ENCODE measurements around the gene KMT2B.
A peak's percentile ranks its signal among the peaks of the same experiment; 100 is the strongest.

The KMT2B gene

DNA sequence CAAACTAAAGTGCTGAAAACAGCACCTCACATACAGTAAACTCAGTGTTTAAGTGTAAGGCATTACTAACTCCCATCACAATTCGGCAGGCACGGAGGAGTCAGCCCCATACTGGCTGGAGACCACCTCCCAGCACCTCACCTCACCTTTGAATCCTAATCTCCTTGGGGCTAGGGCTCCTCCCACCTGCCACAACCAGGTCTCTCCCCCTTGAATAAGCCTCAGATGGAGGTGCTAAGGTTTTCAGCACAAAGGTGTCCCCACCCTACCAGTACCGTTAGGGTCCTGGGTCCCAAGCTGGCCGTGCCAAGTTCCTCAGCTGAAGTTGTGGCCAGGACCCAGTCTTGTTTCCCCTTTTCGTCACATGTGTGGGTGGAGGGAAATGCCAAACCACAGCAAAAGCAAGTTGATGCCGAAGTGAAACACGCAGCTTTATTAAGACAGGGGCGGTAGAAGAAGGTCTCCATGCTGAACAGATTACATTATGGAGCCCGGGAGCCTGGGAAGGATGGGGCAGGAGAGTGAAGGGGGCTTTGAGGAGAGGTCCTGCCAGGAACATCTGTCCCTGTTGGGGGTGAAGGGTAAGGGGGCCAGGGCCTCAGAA is 24.4 kb downstream of the KMT2B start, which contains the start of gene IGFLR1:
Gene IGFLR1, minus strand, starts transcription at position 332 of the 604 bp plus-strand sequence. CDS start 1,272 bp downstream, outside the sequence.
- DNase-seq (ENCODE audit: low read depth), result no peak

DNA sequence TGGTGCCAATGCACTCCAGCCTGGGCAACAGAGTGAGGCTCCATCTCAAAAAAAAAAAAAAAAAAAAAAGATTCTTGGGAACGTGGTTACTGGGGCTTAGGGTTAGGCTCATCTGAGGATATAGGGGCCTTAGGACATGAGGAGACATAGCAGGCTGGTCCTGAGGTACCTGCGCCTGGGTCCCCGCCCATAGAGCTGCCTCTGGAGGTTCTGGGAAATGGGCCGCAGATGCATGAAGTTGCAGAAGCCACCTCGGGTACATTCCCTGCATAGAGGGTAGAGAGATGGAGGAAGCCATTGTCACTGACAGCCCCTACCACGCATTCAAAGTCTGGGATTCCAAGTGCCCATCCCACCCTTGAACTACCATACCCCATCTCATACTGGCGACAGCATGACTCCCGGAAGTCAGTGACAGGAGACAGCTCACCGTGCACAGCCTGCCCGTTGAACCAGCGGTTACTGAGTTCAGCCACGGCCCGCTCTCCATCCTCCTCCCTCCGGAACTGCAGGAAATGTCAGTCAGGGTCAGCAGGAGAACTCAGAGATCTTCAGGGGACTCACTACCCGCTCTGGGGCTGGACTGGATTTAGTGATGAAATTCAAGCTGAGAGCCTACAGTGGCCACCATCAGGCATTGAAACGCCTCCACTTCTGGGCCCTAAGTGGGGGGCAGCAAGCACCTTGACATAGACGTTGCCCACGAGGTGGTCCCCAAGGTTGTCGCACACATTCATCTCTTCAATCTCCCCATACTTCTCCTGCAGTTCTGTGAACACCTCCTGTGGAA is 26.0 kb downstream of the KMT2B start:
- DNase-seq (ENCODE audit: low read depth), result no peak

DNA sequence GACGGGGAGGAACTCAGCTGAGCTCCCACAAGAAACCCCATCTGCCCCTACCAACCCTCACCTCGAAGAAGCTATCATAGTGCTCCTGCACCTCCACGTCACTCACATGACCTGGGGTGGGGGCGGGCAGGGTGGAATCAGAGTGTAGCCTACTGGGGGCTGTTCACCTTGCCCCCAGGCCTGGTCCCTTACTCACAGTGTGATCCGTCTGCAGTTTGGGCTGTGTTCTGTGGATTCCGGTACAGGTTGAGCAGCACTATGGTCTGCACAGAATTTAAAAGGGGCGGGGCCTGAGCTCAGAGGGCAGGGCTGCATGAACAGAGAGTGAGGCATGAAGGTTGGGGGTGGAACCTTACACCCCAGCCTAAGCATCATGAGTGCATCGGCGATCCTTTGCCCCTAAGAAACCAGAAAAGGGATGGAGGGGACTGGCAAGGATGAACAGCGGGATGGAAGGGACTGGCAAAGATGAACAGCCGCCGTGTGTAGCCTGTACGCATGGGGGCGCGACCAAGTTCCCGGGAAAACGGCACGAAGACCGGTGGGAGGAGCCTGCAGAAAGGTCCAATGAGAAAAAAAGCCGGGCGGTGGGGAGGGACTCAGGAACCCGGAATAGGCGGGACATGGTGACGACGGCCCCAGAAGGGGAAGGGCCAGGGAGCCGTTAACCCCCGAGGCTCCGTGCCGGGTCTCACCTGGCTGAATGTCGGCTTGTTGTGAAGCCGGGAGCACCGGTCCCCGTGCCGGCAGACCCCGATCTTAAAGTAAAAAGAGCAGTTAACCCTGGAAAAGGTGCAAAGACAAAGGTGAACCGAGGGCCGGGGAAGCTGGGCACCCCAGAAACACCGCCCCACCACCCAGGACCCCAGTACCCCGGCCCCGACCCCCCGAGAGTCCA is 26.9 kb downstream of the KMT2B start:
- peak; percentile 92 for DNase-seq (ENCODE audit: low read depth)

DNA sequence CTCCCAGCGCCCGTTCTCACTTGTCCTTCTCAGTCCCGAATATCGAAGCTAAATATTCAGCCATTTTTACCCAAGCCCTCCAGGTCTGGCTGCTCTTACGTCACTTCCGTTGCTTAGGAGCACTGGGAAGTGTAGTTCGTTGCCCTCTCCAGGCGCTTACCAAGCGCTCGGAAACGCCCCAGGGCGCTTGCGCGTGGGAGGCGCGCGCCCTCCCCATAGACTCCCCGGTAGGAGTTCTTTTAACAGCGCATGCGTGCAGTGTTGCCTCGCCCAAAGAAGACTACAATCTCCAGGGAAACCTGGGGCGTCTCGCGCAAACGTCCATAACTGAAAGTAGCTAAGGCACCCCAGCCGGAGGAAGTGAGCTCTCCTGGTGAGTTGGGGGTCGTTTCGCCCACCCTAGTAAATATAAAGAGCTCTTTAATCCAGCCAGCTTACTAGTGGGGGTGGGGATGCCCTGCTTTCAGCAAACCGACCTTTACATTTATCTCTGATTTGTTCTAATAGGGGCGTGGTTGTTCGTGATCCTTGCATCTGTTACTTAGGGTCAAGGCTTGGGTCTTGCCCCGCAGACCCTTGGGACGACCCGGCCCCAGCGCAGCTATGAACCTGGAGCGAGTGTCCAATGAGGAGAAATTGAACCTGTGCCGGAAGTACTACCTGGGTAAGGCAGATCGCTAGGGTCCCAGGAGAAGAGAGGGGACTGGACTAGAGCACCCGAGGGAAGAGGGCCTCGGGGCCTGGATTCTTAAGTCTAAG is 27.7 kb downstream of the KMT2B start, which contains the start of the genes PSENEN and U2AF1L4:
Gene PSENEN, plus strand, starts transcription at position 324 of the 759 bp plus-strand sequence. Its CDS starts 280 bp downstream, at position 604.
Gene U2AF1L4, minus strand, starts transcription at position 91 of the 759 bp plus-strand sequence. Its CDS starts 27 bp downstream, at position 64.
- peak; percentile 100 for DNase-seq (ENCODE audit: low read depth)

DNA sequence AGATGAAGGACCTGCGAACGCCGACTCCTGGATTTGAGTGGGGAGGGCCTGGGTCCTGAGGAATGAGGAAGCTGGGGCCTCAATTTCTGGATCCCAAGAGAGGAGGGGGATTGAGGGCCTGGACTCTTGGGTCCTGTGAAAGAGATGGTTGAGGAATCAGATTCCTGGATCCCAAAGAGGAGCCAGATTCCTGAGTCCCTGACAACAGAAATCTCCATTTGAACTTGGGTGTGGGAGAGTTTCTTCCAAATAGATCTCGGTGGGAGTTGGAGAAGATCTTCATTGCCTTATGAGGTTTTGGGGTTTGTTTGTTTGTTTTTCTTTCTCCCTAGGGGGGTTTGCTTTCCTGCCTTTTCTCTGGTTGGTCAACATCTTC is 28.3 kb downstream of the KMT2B start:
- no peak for DNase-seq (ENCODE audit: low read depth)

DNA sequence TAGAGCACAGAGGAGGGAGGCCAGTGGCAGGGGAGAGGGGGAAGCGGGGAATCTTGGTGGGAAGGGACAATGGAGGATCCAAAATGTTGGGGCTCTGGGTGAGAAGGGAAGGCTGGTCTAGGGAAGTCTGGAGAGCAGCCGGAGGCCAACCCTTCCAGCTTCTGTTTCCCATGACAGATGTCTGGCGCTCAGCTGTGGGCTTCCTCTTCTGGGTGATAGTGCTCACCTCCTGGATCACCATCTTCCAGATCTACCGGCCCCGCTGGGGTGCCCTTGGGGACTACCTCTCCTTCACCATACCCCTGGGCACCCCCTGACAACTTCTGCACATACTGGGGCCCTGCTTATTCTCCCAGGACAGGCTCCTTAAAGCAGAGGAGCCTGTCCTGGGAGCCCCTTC is 28.7 kb downstream of the KMT2B start:
- no peak for DNase-seq (ENCODE audit: low read depth)

DNA sequence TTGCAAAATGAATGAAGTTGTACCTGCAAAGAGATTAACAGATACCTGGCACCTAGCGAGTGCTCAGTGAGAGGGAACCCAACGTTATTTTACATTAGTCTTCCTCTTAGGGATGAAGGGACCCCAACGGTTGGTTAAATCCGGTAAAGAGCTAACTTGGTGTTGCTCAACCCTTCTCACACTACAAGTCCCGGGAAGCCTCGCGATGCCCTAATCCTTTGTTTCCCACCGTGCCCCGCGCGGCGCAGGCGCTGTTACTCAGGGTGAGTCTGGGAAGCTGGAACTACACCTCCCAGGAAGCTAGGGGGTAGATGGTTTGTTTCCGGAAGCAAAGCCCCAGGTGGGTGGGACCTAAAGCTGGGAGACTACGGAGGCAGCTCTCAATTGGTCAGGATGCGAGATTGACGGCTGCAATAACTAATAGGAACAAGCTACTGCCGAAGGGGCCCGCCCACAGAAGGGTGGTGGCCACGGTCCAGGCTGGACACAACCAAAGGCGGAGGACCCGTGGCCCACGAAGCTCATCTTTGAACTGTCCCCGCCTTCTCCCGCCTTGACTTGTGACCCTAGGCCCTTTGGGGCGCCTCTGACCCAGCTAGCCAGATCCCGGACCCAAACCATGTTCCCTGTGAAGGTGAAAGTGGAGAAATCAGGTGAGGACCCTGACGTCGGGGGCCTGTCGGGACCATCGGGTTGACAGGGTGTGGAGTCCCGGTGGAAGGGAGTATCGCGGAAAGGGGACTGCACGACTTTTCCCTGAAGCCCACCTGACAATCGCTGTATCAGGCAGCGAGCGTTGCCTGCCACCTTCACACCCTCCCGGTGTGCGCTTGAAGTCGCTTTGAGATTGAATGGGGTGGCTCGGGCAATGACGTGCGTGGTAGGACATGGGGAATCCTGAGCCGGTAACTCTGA is 30.6 kb downstream of the KMT2B start, which contains the start of gene LIN37:
Gene LIN37, plus strand, starts transcription at position 471 of the 915 bp plus-strand sequence. Its CDS starts 149 bp downstream, at position 620.
- peak; percentile 99 for DNase-seq (ENCODE audit: low read depth)

DNA sequence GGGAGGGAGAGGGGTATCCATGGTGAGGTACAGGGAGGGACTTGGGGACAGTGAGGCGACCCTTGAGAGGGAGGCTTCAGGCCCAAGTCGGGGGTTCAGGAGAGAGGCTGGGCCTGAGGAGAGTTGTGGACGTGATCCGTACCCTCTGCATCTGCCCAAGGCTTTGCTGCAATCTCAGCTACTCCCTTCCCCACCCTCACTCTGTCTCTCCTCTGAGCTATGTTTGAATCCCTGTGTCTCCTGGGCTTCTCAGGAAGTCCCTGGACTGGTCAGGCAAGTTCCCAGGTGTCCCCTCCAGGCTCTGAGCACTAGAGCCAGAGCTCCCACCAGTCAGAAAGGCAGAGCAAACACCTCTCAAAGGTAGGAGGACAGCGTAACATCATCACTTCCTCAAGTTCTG is 32.4 kb downstream of the KMT2B start:
- no peak for DNase-seq (ENCODE audit: low read depth)

DNA sequence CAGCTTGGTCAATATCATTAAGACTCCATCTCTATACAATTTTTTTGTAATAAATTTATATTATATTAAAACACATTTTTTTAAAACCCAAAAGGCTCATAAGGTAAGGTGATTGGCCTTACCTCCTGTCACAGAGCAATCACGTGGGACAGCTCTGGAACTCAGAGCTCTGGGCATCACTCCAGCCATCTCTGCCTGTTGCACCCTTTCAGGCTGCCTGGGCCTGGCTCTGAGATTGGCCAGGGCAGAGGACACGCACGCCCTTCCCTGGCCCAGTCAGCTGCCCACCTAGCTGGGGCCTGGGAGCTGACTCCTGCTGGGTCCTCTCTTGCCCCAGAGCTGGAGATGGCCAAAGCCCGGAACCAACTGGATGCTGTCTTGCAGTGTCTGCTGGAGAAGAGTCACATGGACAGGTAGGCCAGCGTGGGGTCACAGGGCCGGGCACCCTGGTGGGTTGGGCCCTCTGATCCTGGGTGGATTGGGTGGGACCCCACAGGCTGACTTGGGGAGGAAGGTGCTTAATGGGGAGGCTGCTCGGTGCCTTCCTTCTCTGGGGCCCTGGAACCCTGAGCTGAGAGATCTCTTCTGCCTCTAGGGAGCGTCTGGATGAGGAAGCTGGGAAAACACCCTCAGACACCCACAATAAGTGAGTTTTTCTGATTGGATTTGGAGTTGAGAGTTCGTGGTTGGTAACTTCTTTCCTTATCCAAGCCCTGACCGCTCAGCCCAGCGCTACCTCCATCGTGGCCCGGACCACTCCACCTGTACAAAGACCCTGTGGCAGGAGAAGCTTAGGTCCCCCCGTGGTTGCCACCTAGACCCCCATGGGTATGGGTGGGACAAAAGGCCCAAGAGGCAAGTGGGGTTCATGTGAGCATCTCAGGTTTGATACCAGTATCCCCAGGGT is 34.3 kb downstream of the KMT2B start:
- DNase-seq (ENCODE audit: low read depth), result no peak

DNA sequence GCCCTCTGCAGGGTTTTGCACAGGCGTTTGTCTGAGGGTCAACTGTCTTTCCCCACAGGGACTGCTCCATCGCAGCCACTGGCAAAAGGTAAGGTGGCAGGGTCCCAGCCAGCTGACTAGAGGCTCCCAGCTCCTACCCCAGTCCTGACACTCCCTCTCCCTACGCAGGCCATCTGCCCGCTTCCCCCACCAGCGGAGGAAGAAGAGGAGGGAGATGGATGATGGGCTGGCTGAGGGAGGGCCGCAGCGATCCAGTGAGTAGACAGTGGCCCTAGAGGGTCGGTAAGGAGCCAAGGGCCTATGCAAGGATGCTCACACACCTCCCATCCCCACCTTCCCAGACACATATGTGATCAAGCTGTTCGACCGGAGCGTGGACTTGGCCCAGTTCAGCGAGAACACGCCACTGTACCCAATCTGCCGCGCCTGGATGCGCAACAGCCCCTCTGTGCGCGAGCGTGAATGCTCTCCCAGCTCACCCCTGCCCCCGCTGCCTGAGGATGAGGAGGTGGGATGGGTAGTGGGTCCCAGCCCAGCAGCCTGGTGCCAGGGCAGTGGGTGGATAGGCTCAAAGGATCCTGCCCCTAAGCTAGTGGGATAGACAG is 35.0 kb downstream of the KMT2B start:
- no peak for DNase-seq (ENCODE audit: low read depth)

DNA sequence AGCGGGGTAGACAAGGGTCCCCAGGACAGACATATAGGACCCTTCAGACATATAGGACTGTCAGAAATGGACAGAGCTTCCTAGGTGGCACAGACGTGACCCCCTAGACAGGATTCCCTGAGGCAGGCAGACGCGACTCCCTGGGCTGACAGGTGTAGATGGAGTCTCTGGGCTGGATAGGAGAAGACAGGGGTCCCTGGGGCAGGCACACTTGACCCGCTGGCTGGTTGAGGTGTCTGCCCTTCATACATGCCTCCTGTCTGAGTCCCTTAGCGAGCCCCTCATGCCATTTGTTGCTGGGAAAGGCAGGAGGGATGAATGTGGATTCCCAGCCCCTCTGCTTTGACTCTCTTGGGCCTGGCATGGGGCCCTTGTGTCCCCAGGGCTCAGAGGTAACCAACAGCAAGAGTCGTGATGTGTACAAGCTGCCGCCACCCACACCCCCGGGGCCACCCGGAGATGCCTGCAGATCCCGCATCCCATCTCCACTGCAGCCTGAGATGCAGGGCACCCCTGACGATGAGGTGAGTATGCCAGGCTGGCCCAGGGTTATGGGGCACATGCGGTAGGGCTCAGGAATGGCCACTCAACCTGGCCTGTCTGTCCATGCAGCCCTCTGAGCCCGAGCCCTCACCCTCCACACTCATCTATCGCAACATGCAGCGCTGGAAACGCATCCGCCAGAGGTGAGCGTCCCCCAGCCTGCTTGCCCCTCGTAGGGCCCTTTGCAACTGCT is 36.0 kb downstream of the KMT2B start:
- no peak for DNase-seq (ENCODE audit: low read depth)

DNA sequence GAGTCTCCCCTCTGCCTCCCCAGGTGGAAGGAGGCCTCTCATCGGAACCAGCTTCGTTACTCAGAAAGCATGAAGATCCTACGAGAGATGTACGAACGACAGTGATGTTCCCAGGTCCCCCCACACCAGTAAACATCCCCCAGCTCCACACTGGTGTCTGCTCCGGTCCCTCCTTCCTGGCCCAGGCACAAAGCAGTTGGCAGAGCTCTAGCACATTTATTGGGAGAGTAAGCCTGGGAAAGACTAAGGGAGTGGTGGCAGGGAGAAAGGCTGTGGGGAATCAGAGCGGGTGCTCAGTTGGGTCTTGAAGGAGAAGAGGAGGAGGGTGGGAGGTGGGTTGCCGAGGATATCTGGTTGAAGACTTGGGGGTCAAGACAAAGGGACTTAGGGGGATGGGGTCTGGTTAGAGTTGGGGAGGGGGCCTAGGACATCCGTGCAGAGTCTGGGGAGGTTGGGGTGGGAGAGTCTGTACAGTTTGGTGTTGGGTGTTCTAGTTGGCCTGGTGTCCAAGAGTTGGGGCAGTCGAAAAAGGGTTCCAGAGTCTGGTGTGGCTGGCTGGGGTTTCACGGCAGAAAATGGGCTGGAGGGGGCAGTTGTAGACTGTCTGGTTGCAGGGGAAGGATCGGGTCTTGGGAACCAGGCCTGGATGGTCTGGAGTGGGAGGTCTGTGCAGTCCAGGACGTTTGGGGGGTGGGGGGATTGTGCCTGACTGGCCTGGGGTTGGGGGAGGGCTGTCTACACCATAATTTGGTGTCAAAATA is 36.7 kb downstream of the KMT2B start:
- no peak for DNase-seq (ENCODE audit: low read depth)

DNA sequence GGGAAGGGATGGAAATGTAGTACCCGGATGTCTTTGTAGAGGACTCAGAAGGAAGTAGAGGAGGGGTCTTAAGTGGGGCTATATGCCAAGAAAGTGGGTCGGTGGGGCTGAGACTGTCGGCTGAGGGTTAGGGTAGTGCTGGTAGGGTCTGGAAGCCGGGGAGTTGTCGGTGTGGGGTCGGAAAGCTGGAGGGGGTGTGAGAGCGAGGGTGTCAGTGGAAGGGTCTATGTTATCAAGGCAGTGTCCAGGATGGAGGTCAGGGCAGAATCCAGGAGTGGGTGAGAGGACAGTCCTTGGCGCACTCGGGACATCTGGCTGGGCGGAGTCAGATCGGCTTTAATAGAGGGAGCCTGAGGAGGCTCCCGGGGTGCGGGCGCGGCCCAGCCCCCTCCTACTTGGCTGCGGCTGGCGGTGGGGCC is 37.3 kb downstream of the KMT2B start:
- DNase-seq (ENCODE audit: low read depth), result no peak

DNA sequence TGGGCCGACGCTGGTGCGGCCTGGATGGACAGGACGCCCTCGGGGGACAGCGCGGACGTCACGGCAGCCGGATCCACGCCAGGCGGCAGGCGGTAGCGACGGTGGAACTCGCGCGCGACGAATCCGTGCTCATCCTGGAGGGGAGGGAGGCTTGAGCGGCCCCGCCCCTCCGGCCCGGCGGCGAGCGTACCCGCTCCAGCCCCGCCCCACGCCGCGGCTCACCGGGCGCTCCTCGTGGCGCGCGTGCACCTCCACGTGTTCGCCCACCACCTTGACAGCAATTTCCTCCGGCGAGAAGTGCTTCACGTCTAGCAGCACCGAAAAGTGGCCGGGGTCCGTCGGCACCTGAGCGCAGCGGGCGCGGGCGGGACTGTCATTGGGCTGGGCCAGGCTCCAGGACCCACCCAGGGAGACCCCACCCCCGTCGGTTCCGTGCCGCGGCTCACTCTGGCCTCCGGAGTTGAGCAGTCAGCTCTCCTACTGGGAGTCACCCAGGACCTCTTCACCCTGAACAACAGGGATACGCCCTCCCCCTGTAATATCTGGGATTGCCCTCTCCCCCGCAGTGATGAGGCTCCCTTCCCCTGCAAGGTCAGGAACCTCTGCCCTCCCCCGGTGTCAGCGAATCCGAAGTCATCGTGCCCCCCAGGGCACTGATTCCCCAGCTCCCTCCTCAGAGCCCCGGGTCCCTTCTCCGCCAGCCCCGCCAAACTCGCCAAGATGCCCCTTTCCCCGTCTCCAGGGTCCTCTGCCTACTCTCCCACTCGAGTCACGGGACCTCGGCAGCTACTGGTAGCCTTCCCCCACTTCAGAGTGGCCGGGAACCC is 38.0 kb downstream of the KMT2B start:
- peak; percentile 83 for DNase-seq (ENCODE audit: low read depth)

DNA sequence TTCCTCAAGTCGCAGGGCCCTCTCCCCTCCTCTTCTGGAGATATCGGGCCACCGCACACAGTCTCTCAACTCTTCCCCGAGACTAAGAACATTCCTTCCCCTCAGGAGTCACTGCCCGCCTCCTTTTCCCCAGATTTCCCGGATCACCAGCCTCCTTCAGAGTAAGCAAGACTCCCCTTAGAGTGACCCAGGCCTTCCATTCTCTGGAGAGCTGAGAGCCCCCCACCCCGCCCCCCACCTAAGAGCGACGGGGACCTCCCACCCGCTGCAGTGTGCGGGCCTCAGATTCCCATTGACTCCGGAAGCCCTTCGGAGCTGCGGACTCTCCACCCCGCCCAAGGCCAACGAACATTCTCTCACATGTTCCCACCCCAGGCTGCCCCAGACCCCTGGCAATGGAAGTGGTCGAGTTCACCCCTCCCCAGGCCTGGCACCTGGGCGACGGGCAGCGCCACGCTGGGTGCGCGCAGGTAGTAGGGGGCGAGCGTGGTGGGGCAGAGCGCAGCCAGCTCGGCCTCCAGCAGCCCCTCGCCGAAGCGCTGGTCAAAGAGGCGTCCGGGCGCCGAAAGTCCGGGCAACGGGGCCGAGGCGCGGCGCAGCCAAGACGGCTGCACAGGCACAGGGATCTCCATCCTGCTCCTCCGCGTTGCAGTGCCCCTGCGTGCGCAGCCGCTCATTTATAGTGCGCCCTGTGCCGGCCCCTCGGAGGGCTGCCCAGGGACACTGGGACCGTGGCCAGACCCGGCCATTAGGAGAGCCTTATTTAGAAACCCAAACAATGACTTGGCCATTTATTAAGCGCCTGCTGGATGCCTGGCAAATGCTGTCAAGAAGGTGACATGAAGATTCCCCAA is 38.8 kb downstream of the KMT2B start, which contains the start of gene HSPB6:
Gene HSPB6, minus strand, starts transcription at position 653 of the 854 bp plus-strand sequence. Its CDS starts 21 bp downstream, at position 632.
- DNase-seq (ENCODE audit: low read depth), result peak; percentile 74
